H1 (cell line): Measurements from ENCODE around the gene IL18R1. TPM values are rescaled to one million over a fixed set of nuclear protein-coding genes. Genes with fewer than 3 reads are reported as not detected.

Experiments
- CTCF ChIA-PET: fragments of 300-600 bp; sonication (Branson Sonifier 250); formaldehyde crosslinking; loops from one replicate; lab custom pipeline; 2021; ENCODE audit not compliant: partially characterized antibody; lab: Charles Lee
- POLR2A ChIA-PET: fragments of 300-600 bp; sonication (Branson Sonifier 250); formaldehyde crosslinking; loops from one replicate; lab custom pipeline; 2021; ENCODE audit warnings: inconsistent platforms; ENCODE audit not compliant: partially characterized antibody; lab: Charles Lee
- DNase-seq, 2 experiments: peaks; one replicate each; pipeline versions ENCODE4 v3.0.0 to v3.0.0-alpha.2; 2010 to 2022; ENCODE audit warnings: low spot score in 2 of 2, low read depth in 1 of 2, mixed read lengths in 1 of 2
- FAIRE-seq: peaks from 2 replicates; lab custom pipeline; 2011; peaks lifted over from hg19 to GRCh38; lab: Jason Lieb, UNC
- H2AFZ ChIP-seq: 2 replicates; pipeline ENCODE4 v1.8.1; 2012; ENCODE audit warnings: low read length, inconsistent platforms
- H2AK5ac ChIP-seq: 2 replicates; pipeline ENCODE4 v1.6.1; 2013; ENCODE audit warnings: low read depth, low read length
- H2BK120ac ChIP-seq: replicated peaks from 2 replicates; pipeline ENCODE3; 2013; ENCODE audit warnings: low read depth, low read length, inconsistent platforms
- H2BK12ac ChIP-seq: 2 replicates; pipeline ENCODE4 v1.6.1; 2013; ENCODE audit warnings: low read depth, low read length
- H2BK15ac ChIP-seq: 2 replicates; pipeline ENCODE4 v1.6.1; 2013; ENCODE audit warnings: low read length
- H2BK20ac ChIP-seq: 2 replicates; pipeline ENCODE4 v1.6.1; 2013; ENCODE audit warnings: low read length
- H2BK5ac ChIP-seq: 2 replicates; pipeline ENCODE4 v1.6.1; 2013; ENCODE audit warnings: low read depth, low read length
- H3K14ac ChIP-seq: 2 replicates; pipeline ENCODE4 v1.6.1; 2013; ENCODE audit warnings: inconsistent platforms; ENCODE audit not compliant: insufficient read length
- H3K18ac ChIP-seq: 2 replicates; pipeline ENCODE4 v1.6.1; 2013; ENCODE audit warnings: low read length; ENCODE audit errors: extremely low read depth
- H3K23ac ChIP-seq: 2 replicates; pipeline ENCODE4 v1.6.1; 2013; ENCODE audit warnings: inconsistent platforms; ENCODE audit not compliant: insufficient read length
- H3K23me2 ChIP-seq: 2 replicates; pipeline ENCODE4 v1.6.1; 2013; ENCODE audit warnings: low read depth, low read length
- H3K27ac ChIP-seq: 2 replicates; pipeline ENCODE4 v1.6.1; 2011; ENCODE audit warnings: low read depth, low read length, inconsistent platforms
- H3K27me3 ChIP-seq, 4 experiments: replicated peaks in 1 of 4; 1 replicate in 1 of 4; 2 replicates in 3 of 4; pipeline versions ENCODE4 v1.6.1 to v1.8.1; 2011 to 2013; ENCODE audit warnings: low read length in 3 of 4, mild to moderate bottlenecking in 3 of 4, inconsistent platforms in 2 of 4, mixed read lengths in 2 of 4, moderate library complexity in 1 of 4; ENCODE audit not compliant: control insufficient read depth in 3 of 4, insufficient read depth in 3 of 4; ENCODE audit errors: extremely low read depth in 1 of 4
- H3K36me3 ChIP-seq, 4 experiments: 2 replicates each; pipeline versions ENCODE4 v1.6.1 to v1.8.1; 2011 to 2013; ENCODE audit warnings: mild to moderate bottlenecking in 4 of 4, low read length in 3 of 4, moderate library complexity in 2 of 4, control low read depth in 1 of 4, inconsistent platforms in 1 of 4; ENCODE audit not compliant: insufficient read depth in 4 of 4, control insufficient read depth in 2 of 4
- H3K4ac ChIP-seq: replicated peaks from 2 replicates; pipeline ENCODE3; 2013; ENCODE audit warnings: low read length, low read depth, mixed read lengths, inconsistent platforms; ENCODE audit not compliant: insufficient read length
- H3K4me1 ChIP-seq, 4 experiments: replicated peaks in 1 of 4; 1 replicate in 1 of 4; 2 replicates in 3 of 4; pipeline versions ENCODE4 v1.6.1 to v1.8.1; 2011 to 2013; ENCODE audit warnings: low read length in 3 of 4, inconsistent platforms in 2 of 4, mixed read lengths in 1 of 4; ENCODE audit not compliant: insufficient read depth in 4 of 4, control insufficient read depth in 3 of 4
- H3K4me2 ChIP-seq, 2 experiments: 2 replicates each; pipeline versions ENCODE4 v1.6.1 to v1.8.1; 2011 to 2013; ENCODE audit warnings: low read depth in 2 of 2, low read length in 2 of 2, control low read depth in 1 of 2, inconsistent platforms in 1 of 2, mild to moderate bottlenecking in 1 of 2; ENCODE audit not compliant: insufficient read depth in 1 of 2
- H3K4me3 ChIP-seq, 4 experiments: fragments of 200-600, 300-600 bp in 1 of 4; sonication (generic), shearing (Covaris generic), sonication (Bioruptor Twin) in 1 of 4; 2 replicates each; pipeline versions ENCODE4 v1.5.1 to v1.8.1; 2011 to 2016; ENCODE audit warnings: low read length in 4 of 4, low read depth in 3 of 4, control low read depth in 2 of 4, inconsistent platforms in 2 of 4, mild to moderate bottlenecking in 2 of 4, mixed read lengths in 1 of 4, moderate library complexity in 1 of 4; ENCODE audit not compliant: insufficient read depth in 2 of 4; ENCODE audit errors: extremely low read depth in 1 of 4
- H3K56ac ChIP-seq: replicated peaks from 2 replicates; pipeline ENCODE3; 2013; ENCODE audit warnings: low read depth, mild to moderate bottlenecking, mixed read lengths, low read length, inconsistent platforms; ENCODE audit not compliant: insufficient read length
- H3K79me1 ChIP-seq: 2 replicates; pipeline ENCODE4 v1.6.1; 2013; ENCODE audit warnings: low read depth, low read length, control low read depth
- H3K79me2 ChIP-seq, 2 experiments: 2 replicates each; pipeline versions ENCODE4 v1.6.1 to v1.8.1; 2012 to 2013; ENCODE audit warnings: low read length in 2 of 2, mild to moderate bottlenecking in 2 of 2, inconsistent platforms in 1 of 2; ENCODE audit not compliant: insufficient read depth in 2 of 2, control insufficient read depth in 1 of 2
- H3K9ac ChIP-seq, 4 experiments: replicated peaks in 1 of 4; 1 replicate in 1 of 4; 2 replicates in 3 of 4; pipeline versions ENCODE4 v1.6.1 to v1.8.1; 2011 to 2013; ENCODE audit warnings: low read depth in 3 of 4, low read length in 3 of 4, control low read depth in 2 of 4, mild to moderate bottlenecking in 2 of 4, moderate library complexity in 2 of 4, inconsistent platforms in 1 of 4; ENCODE audit errors: extremely low read depth in 1 of 4
- H3K9me3 ChIP-seq, 2 experiments: 2 replicates each; pipeline versions ENCODE4 v1.6.1 to v1.8.1; 2012 to 2013; ENCODE audit warnings: mild to moderate bottlenecking in 2 of 2, moderate library complexity in 2 of 2, control low read depth in 1 of 2, inconsistent platforms in 1 of 2, low read depth in 1 of 2, low read length in 1 of 2, mixed read lengths in 1 of 2; ENCODE audit not compliant: insufficient read depth in 2 of 2
- H4K20me1 ChIP-seq, 2 experiments: replicated peaks in 1 of 2; 2 replicates each; pipeline versions ENCODE3 to v1.8.1; 2011 to 2013; ENCODE audit warnings: inconsistent platforms in 2 of 2, low read length in 2 of 2, mild to moderate bottlenecking in 1 of 2; ENCODE audit not compliant: insufficient read depth in 2 of 2, control insufficient read depth in 1 of 2
- H4K5ac ChIP-seq: 2 replicates; pipeline ENCODE4 v1.6.1; 2013; ENCODE audit warnings: low read length, low read depth, mixed read lengths, inconsistent platforms; ENCODE audit not compliant: insufficient read length
- H4K8ac ChIP-seq: 2 replicates; pipeline ENCODE4 v1.8.0; 2013; ENCODE audit warnings: mild to moderate bottlenecking, moderate library complexity, low read length, inconsistent platforms; ENCODE audit not compliant: insufficient read depth; ENCODE audit errors: extremely low read depth
- H4K91ac ChIP-seq: replicated peaks from 2 replicates; pipeline ENCODE3; 2013; ENCODE audit warnings: low read length, mixed read lengths, inconsistent platforms; ENCODE audit not compliant: insufficient read length
- ASH2L ChIP-seq: fragments of 200-600, 300-600 bp; sonication (generic); IDR thresholded peaks from one replicate; pipeline ENCODE4 v1.7.1; 2017; ENCODE audit warnings: low read length
- ATF2 ChIP-seq: IDR thresholded peaks from 2 replicates; pipeline ENCODE4 v1.6.1; 2012; ENCODE audit warnings: low read length, inconsistent platforms
- CHD2 ChIP-seq: IDR thresholded peaks from 2 replicates; pipeline ENCODE4 v1.6.1; 2012; ENCODE audit warnings: low read length, improper control_type of control experiment
- E2F6 ChIP-seq: IDR thresholded peaks from 2 replicates; pipeline ENCODE4 v1.6.1; 2012; ENCODE audit warnings: inconsistent platforms
- EGR1 ChIP-seq: IDR thresholded peaks from 2 replicates; pipeline ENCODE4 v1.6.1; 2011; ENCODE audit warnings: low read depth, low read length, borderline replicate concordance
- KDM1A ChIP-seq: fragments of 200-600, 300-600 bp; sonication (generic); IDR thresholded peaks from 2 replicates; pipeline ENCODE4 v1.7.1; 2016; ENCODE audit warnings: mild to moderate bottlenecking, low read length, borderline replicate concordance
- MAFK ChIP-seq: IDR thresholded peaks from 2 replicates; pipeline ENCODE4 v1.6.1; 2012; ENCODE audit warnings: low read depth, mild to moderate bottlenecking, improper control_type of control experiment, low read length
- WGBS, 2 experiments: shearing (Covaris generic) in 1 of 2; methylation state at CpG; one replicate each; pipeline versions ENCODE4 v1.1.6 to v1.1.7; 2013 to 2015; ENCODE audit warnings: low lambda C conversion rate in 2 of 2, mixed read lengths in 2 of 2, inconsistent platforms in 1 of 2, low coverage in 1 of 2, missing lambda C conversion rate in 1 of 2; ENCODE audit not compliant: insufficient replicate concordance in 2 of 2, insufficient coverage in 1 of 2, insufficient read length in 1 of 2; ENCODE audit errors: extremely low coverage in 1 of 2, missing lambda C conversion rate in 1 of 2; 5-methylcytosine and 5-hydroxymethylcytosine counted together
- polyA plus RNA-seq, 7 experiments: library from polyadenylated mRNA; depleted of rRNA in 3 of 7; stranded (reverse) in 5 of 7; unstranded in 2 of 7; fragments of >200 nt in 5 of 7; fragments of 200-250 nt in 2 of 7; gene quantifications; 1 replicate in 5 of 7; 2 replicates in 1 of 7; 4 replicates in 1 of 7; pipeline versions ENCODE4 v1.2.1 to v1.2.3, GENCODE V29; 2011 to 2013; ENCODE audit warnings: missing spikeins in 2 of 7, mixed read lengths in 2 of 7
- total RNA-seq: library from RNA; stranded (reverse); fragmentation: NEBNext Ultra II Directional; extraction: Animal tissue kit (Norgen Biotek cat#: 25700); gene quantifications from 2 replicates; pipeline ENCODE4 v1.2.1, GENCODE V29; 2021

The IL18R1 gene
- total and polyA plus RNA-seq, 2 of the 8 experiments (the other 6 are each of a cell fraction or from before 2014, with no cell fraction given) = 0.54 TPM; not detected in 1

DNA sequence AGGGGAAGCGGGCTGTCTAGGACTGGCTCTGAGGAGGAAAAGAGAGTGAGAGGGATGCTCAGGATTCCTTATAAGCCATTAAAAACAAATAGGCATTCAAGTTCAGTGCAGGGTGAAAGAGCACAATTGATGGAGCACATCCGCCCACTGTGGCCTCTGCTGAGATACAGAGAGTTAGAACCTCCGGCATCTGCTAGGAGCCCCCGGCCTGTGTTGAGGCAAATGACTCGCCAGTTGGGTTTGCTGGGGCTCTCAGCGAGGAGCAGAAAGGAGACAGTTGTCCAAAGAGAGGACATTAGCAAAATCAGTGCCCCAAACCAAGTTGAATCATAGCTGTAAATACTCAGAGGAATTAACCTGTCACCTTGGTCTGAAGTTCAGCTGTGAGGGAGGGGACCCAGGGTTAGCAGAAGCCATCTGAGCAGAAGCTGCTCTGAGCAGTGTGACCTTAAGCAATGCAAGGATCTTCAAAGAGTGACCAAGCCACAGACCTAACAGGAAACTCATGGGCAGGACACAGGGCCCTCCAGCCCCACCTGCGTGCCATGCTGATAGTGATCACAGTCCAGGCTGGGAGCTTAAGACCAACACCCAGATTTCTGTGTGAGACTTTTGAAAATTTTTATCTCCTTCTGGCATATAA, 44.0 kb downstream of the IL18R1 start:
- no peak overlapping the region for H2AK5ac ChIP-seq
- 87% methylated on average over 6 of the region's 7 CpGs; no CpG with 5 or more reads in 1 of the 2 experiments for WGBS, 2 experiments
- H3K79me2 ChIP-seq = no peaks in the 10 kb centered on the region
- H3K27me3 ChIP-seq = no peaks in the 10 kb centered on the region
- no peak overlapping the region for H4K8ac ChIP-seq
- H3K4me3 ChIP-seq = no peak overlapping the region
- FAIRE-seq (no peak), DNase-seq (no peak)
- H3K9me3 ChIP-seq = no peaks in the 10 kb centered on the region
- H3K23me2 ChIP-seq = no peaks in the 10 kb centered on the region
- H3K27ac ChIP-seq = no peak overlapping the region
- H3K4me2 ChIP-seq = no peak overlapping the region
- no peak overlapping the region for H2BK120ac ChIP-seq
- no peak overlapping the region for H3K4ac ChIP-seq
- H3K79me1 ChIP-seq = no peaks in the 10 kb centered on the region
- H2BK5ac ChIP-seq = no peak overlapping the region
- no peak overlapping the region for H4K91ac ChIP-seq
- H3K4me1 ChIP-seq = no peaks in the 10 kb centered on the region
- CTCF ChIA-PET = interaction anchor here (0.6 to 1.1 kb wide), 2 partner anchors 16 to 89 kb away, joined by 3 read pairs; no protein-coding TSS in a partner anchor
- TF ChIP-seq KDM1A (no peak), CHD2 (no peak), E2F6 (no peak), EGR1 (no peak), MAFK (no peak), ASH2L (no peak), ATF2 (no peak)
- no peak overlapping the region for H2BK20ac ChIP-seq
- H3K14ac ChIP-seq = no peak overlapping the region
- no peak overlapping the region for H2BK15ac ChIP-seq
- H4K5ac ChIP-seq = no peak overlapping the region
- H3K9ac ChIP-seq = no peak overlapping the region
- H3K18ac ChIP-seq = no peak overlapping the region
- no peak overlapping the region for H3K56ac ChIP-seq
- H4K20me1 ChIP-seq = no peaks in the 10 kb centered on the region
- H2BK12ac ChIP-seq = no peak overlapping the region
- no peak overlapping the region for H3K23ac ChIP-seq
- POLR2A ChIA-PET = no interaction called here
- H3K36me3 ChIP-seq = no peaks in the 10 kb centered on the region
- H2AFZ ChIP-seq = no peak overlapping the region
